Trophoblast cell (in vitro differentiated cells and primary cell): Measurements from ENCODE around the gene ARCN1.

Source experiments
- DNase-seq, 2 donors: peaks; one replicate each; pipeline ENCODE4 v3.0.0-alpha.2; 2016
- H2AFZ ChIP-seq: 2 replicates; pipeline ENCODE4 v1.6.1; 2013; ENCODE audit warnings: low read length, moderate library complexity, mild to moderate bottlenecking; ENCODE audit not compliant: insufficient read depth, poor library complexity
- H2AK5ac ChIP-seq: 2 replicates; pipeline ENCODE4 v1.6.1; 2013; ENCODE audit warnings: mild to moderate bottlenecking, low read length
- H2BK120ac ChIP-seq: 2 replicates; pipeline ENCODE4 v1.6.1; 2013; ENCODE audit warnings: low read length, mild to moderate bottlenecking, moderate library complexity; ENCODE audit not compliant: insufficient read depth, poor library complexity
- H2BK12ac ChIP-seq: 2 replicates; pipeline ENCODE4 v1.6.1; 2013; ENCODE audit warnings: mild to moderate bottlenecking, low read length, moderate library complexity
- H2BK5ac ChIP-seq: 2 replicates; pipeline ENCODE4 v1.6.1; 2013; ENCODE audit warnings: low read length, low read depth, moderate library complexity, mild to moderate bottlenecking; ENCODE audit not compliant: poor library complexity
- H3K14ac ChIP-seq: 2 replicates; pipeline ENCODE4 v1.6.1; 2013; ENCODE audit warnings: mild to moderate bottlenecking, low read length
- H3K18ac ChIP-seq: 2 replicates; pipeline ENCODE4 v1.6.1; 2013; ENCODE audit warnings: mild to moderate bottlenecking, low read length
- H3K23ac ChIP-seq: 2 replicates; pipeline ENCODE4 v1.6.1; 2013; ENCODE audit warnings: low read length
- H3K27ac ChIP-seq: 2 replicates; pipeline ENCODE4 v1.5.1; 2013; ENCODE audit warnings: low read depth, mild to moderate bottlenecking, inconsistent platforms, low read length, moderate library complexity
- H3K27me3 ChIP-seq: 2 replicates; pipeline ENCODE4 v1.6.1; 2013; ENCODE audit warnings: inconsistent platforms, mild to moderate bottlenecking, low read length, moderate library complexity; ENCODE audit not compliant: insufficient read depth
- H3K36me3 ChIP-seq, 2 experiments: 1 replicate in 1 of 2; 2 replicates in 1 of 2; pipeline ENCODE4 v1.6.1; 2013; ENCODE audit warnings: low read length in 2 of 2, mild to moderate bottlenecking in 2 of 2, moderate library complexity in 1 of 2; ENCODE audit not compliant: insufficient read depth in 2 of 2, control insufficient read depth in 1 of 2
- H3K4ac ChIP-seq: 2 replicates; pipeline ENCODE4 v1.6.1; 2013; ENCODE audit warnings: low read depth, mild to moderate bottlenecking, low read length, moderate library complexity
- H3K4me1 ChIP-seq, 2 experiments: 1 replicate in 1 of 2; 2 replicates in 1 of 2; pipeline ENCODE4 v1.6.1; 2013; ENCODE audit warnings: low read length in 2 of 2, mild to moderate bottlenecking in 2 of 2, moderate library complexity in 1 of 2; ENCODE audit not compliant: insufficient read depth in 2 of 2, control insufficient read depth in 1 of 2
- H3K4me2 ChIP-seq: 2 replicates; pipeline ENCODE4 v1.6.1; 2013; ENCODE audit warnings: inconsistent platforms, mild to moderate bottlenecking, low read length, moderate library complexity
- H3K4me3 ChIP-seq: 2 replicates; pipeline ENCODE4 v1.5.1; 2013; ENCODE audit warnings: mild to moderate bottlenecking, low read depth, low read length, inconsistent platforms
- H3K79me1 ChIP-seq: one replicate; pipeline ENCODE4 v1.6.1; 2013; ENCODE audit warnings: low read length
- H3K79me2 ChIP-seq: 2 replicates; pipeline ENCODE4 v1.6.1; 2013; ENCODE audit warnings: low read length, mild to moderate bottlenecking; ENCODE audit not compliant: control insufficient read depth, insufficient read depth, poor library complexity
- H3K9ac ChIP-seq: 2 replicates; pipeline ENCODE4 v1.6.1; 2013; ENCODE audit warnings: mild to moderate bottlenecking, low read length
- H3K9me3 ChIP-seq: 2 replicates; pipeline ENCODE4 v1.6.1; 2013; ENCODE audit warnings: low read depth, mild to moderate bottlenecking, control low read depth, inconsistent platforms, low read length; ENCODE audit not compliant: insufficient read depth
- H4K12ac ChIP-seq: 2 replicates; pipeline ENCODE4 v1.6.1; 2013; ENCODE audit warnings: low read depth, mild to moderate bottlenecking, low read length, moderate library complexity
- H4K8ac ChIP-seq: 2 replicates; pipeline ENCODE4 v1.6.1; 2013; ENCODE audit warnings: low read depth, mild to moderate bottlenecking, low read length, moderate library complexity
- H4K91ac ChIP-seq: one replicate; pipeline ENCODE4 v1.6.1; 2013; ENCODE audit warnings: low read depth, mild to moderate bottlenecking, low read length, moderate library complexity
- WGBS: extraction: QIAGEN DNeasy Blood & Tissue Kit; methylation state at CpG from one replicate; pipeline ENCODE4 v1.1.7; 2013; ENCODE audit warnings: missing lambda C conversion rate; ENCODE audit not compliant: insufficient read length, insufficient coverage; ENCODE audit errors: extremely low coverage; 5-methylcytosine and 5-hydroxymethylcytosine counted together

ARCN1 gene

GRCh38 chr11:118618115-118618990 lies 46.1 kb downstream of the ARCN1 start:
- no peak overlapping the region for H3K9ac ChIP-seq
- peak overlapping the region; percentile 59 for H4K8ac ChIP-seq
- H2BK120ac ChIP-seq: peak overlapping the region; percentile 92
- H3K23ac ChIP-seq: no peak overlapping the region
- H3K4me1 ChIP-seq: peaks cover 50 to 69% of the 10 kb centered on the region in 2 experiments
- no peak for DNase-seq
- peak overlapping the region; percentile 76 for H3K18ac ChIP-seq
- peaks cover 38% of the 10 kb centered on the region for H3K79me1 ChIP-seq
- H2AK5ac ChIP-seq: peak overlapping the region; percentile 96
- peak overlapping the region; percentile 3 for H4K12ac ChIP-seq
- H3K14ac ChIP-seq: peak overlapping the region; percentile 84
- peak overlapping the region; percentile 82 for H4K91ac ChIP-seq
- H2AFZ ChIP-seq: peak overlapping the region; percentile 66
- no peak overlapping the region for H3K4me3 ChIP-seq
- no peaks in the 10 kb centered on the region for H3K9me3 ChIP-seq
- H3K27ac ChIP-seq: peak overlapping the region; percentile 91
- H3K4me2 ChIP-seq: peak overlapping the region; percentile 7
- H3K27me3 ChIP-seq: no peaks in the 10 kb centered on the region
- H3K4ac ChIP-seq: peak overlapping the region; percentile 63
- no CpG with 5 or more reads among the region's 11 CpGs for WGBS
- H3K79me2 ChIP-seq: peaks cover 8% of the 10 kb centered on the region
- peak overlapping the region; percentile 73 for H2BK5ac ChIP-seq
- peak overlapping the region; percentile 67 for H2BK12ac ChIP-seq
- no peaks in the 10 kb centered on the region for H3K36me3 ChIP-seq

DNA sequence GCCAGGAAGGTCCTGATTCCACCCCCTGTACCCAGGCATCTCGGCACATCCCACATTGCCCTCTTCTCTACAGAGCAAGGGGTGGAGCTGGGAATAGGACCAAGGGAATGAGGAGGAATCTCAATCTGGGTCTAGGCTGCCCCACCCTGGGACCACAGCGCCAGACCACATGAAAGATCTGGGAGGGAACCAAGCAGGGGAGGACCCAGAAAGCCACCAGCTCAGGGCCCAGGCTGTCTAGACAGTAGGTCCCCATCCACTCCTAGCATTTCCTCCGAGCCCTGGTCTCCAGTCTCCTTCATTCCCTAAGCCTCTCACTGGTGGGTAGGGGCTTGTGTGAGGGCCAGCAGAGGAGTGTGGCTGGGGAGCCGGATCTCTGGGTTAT lies 46.8 kb downstream of the ARCN1 start:
- no peak overlapping the region for H3K4me2 ChIP-seq
- H2AFZ ChIP-seq: peak overlapping the region; percentile 66
- peak overlapping the region; percentile 92 for H2BK120ac ChIP-seq
- no peaks in the 10 kb centered on the region for H3K9me3 ChIP-seq
- H3K4ac ChIP-seq: peak overlapping the region; percentile 63
- peak overlapping the region; percentile 82 for H4K91ac ChIP-seq
- H2AK5ac ChIP-seq: peak overlapping the region; percentile 96
- no peaks in the 10 kb centered on the region for H3K36me3 ChIP-seq
- no peaks in the 10 kb centered on the region for H3K27me3 ChIP-seq
- peaks cover 38% of the 10 kb centered on the region for H3K79me1 ChIP-seq
- H4K12ac ChIP-seq: peak overlapping the region; percentile 67
- peak overlapping the region; percentile 76 for H3K18ac ChIP-seq
- peak overlapping the region; percentile 73 for H2BK5ac ChIP-seq
- H3K23ac ChIP-seq: no peak overlapping the region
- H2BK12ac ChIP-seq: peak overlapping the region; percentile 67
- H3K14ac ChIP-seq: peak overlapping the region; percentile 84
- peaks cover 50 to 72% of the 10 kb centered on the region in 2 experiments for H3K4me1 ChIP-seq
- H3K9ac ChIP-seq: no peak overlapping the region
- H3K79me2 ChIP-seq: peaks cover 8% of the 10 kb centered on the region
- DNase-seq: no peak
- peak overlapping the region; percentile 59 for H4K8ac ChIP-seq
- no CpG with 5 or more reads among the region's 4 CpGs for WGBS
- peak overlapping the region; percentile 91 for H3K27ac ChIP-seq
- H3K4me3 ChIP-seq: no peak overlapping the region

- Histone ChIP-seq H3K4me2 (no peak overlapping the region), H3K23ac (no peak overlapping the region), H3K9me3 (no peaks in the 10 kb centered on the region), H2BK120ac (peak overlapping the region; percentile 92), H3K36me3 (peaks cover 0 to under 1% of the 10 kb centered on the region in 2 experiments), H2AK5ac (no peak overlapping the region), H4K12ac (no peak overlapping the region), H3K4me3 (no peak overlapping the region), H2AFZ (no peak overlapping the region), H3K18ac (no peak overlapping the region), H4K8ac (no peak overlapping the region), H3K14ac (no peak overlapping the region), H2BK12ac (no peak overlapping the region), H3K4me1 (peaks cover 48 to 68% of the 10 kb centered on the region in 2 experiments), H3K79me2 (peaks cover 8% of the 10 kb centered on the region), H3K79me1 (peaks cover 37% of the 10 kb centered on the region), H3K27ac (peak overlapping the region; percentile 91), H3K27me3 (no peaks in the 10 kb centered on the region), H3K9ac (no peak overlapping the region), H3K4ac (no peak overlapping the region), H4K91ac (peak overlapping the region; percentile 82), H2BK5ac (peak overlapping the region; percentile 73)
- DNase-seq: peak in 1 of 2 donors; percentile 36
- WGBS: no CpG with 5 or more reads among the region's 6 CpGs
Observed at GRCh38 chr11:118619444-118620197, 47.4 kb downstream of the ARCN1 start.

GRCh38 chr11:118620529-118621070 lies 48.4 kb downstream of the ARCN1 start:
- Histone ChIP-seq H4K12ac (peak overlapping the region; percentile 78), H3K18ac (peak overlapping the region; percentile 28), H3K4me3 (no peak overlapping the region), H3K4me1 (peaks cover 45 to 62% of the 10 kb centered on the region in 2 experiments), H3K4ac (peak overlapping the region; percentile 30), H2BK120ac (peak overlapping the region; percentile 70), H2AFZ (peak overlapping the region; percentile 78), H3K36me3 (peaks cover 10% of the 10 kb centered on the region in 2 experiments), H3K9me3 (peaks cover 2% of the 10 kb centered on the region), H3K4me2 (peak overlapping the region; percentile 75), H2AK5ac (peak overlapping the region; percentile 93), H2BK5ac (peak overlapping the region; percentile 33), H4K8ac (peak overlapping the region; percentile 84), H3K27ac (peak overlapping the region; percentile 57), H3K79me1 (peaks cover 35% of the 10 kb centered on the region), H4K91ac (peak overlapping the region; percentile 71), H2BK12ac (peak overlapping the region; percentile 90), H3K23ac (no peak overlapping the region), H3K14ac (peak overlapping the region; percentile 72), H3K27me3 (no peaks in the 10 kb centered on the region), H3K79me2 (peaks cover 8% of the 10 kb centered on the region), H3K9ac (no peak overlapping the region)
- WGBS: no CpG with 5 or more reads among the region's 7 CpGs
- no peak for DNase-seq
